GM12892 (cell line): ENCODE results near the gene WDR1.

ENCODE experiments used
- POLR2A ChIP-seq: IDR thresholded peaks from 2 replicates; pipeline ENCODE4 v1.6.1; 2011; ENCODE audit warnings: low read depth, low read length, control low read depth
- POLR2AphosphoS5 ChIP-seq: IDR thresholded peaks from 2 replicates; pipeline ENCODE4 v1.6.1; 2011; ENCODE audit warnings: low read depth, low read length, control low read depth
- TAF1 ChIP-seq: IDR thresholded peaks from 2 replicates; pipeline ENCODE4 v1.6.1; 2011; ENCODE audit warnings: low read depth, mild to moderate bottlenecking, control low read depth, low read length, borderline replicate concordance

- TF ChIP-seq TAF1: no peak
- TF ChIP-seq POLR2AphosphoS5: peak; percentile 63; the same call in 1 of the 2 replicates
- no peak; the same call in none of the 2 replicates for TF ChIP-seq POLR2A
Observed at GRCh38 chr4:10097906-10098779, 18.5 kb downstream of the WDR1 start.
